Measurements from ENCODE around the gene P2RY11. TPM values are rescaled to one million over a fixed set of nuclear protein-coding genes. Genes with fewer than 3 reads are reported as not detected.
A peak's percentile ranks its signal among the peaks of the same experiment; 100 is the strongest.

Gene P2RY11
- total and polyA plus RNA-seq, 2 of the 4 experiments (the other 2 are of a cell fraction), result 0.54 to 4.5 TPM

DNA sequence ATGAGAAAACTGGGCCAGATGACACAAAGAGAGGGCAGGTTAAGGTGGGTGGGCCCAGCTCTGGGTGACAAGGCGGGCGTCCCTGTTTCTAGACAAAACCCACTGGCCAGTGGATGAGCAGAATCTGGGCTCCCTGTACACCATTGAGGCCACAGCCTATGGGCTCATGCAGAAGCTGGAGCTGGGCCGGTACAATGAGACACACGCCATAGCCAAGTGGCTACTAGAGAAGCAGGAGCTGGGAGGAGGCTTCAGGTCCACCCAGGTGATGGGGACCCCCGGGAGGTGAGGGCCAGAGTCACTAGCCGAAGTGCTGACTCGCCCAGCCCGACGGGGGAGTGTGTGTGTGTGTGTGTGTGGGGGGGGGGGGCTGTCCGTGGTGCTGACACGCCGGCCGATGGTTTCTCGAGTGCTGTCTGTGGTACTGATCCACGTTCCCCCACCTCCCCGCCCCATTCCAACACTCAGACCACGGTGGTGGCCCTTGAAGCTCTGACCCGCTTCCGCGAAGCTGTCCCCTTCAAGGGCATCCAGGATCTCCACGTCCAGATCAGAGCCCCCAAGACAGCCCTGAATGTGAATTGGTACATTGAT lies 49.7 kb upstream of the P2RY11 start:
- no peaks in the 10 kb centered on the region for H3K79me1 ChIP-seq (ENCODE audit: low read depth in 1 of 2, low read length in 2 of 2)
- H3K9ac ChIP-seq (ENCODE audit: low read depth, low read length), result no peak overlapping the region
- no peak overlapping the region for H2AK9ac ChIP-seq (replicated peaks; ENCODE audit: low read depth, low read length, poor library complexity)
- intact Hi-C loops (cut with micrococcal nuclease) (no loop called here), in situ Hi-C loops (cut with MboI; ENCODE audit: low sequenced_read_pairs) (loop anchor here (25.0 kb wide), 1 partner anchor 925 kb away; the partner anchor contains the start of genes OR7G3 and ZNF317), dilution Hi-C loops (cut with HindIII; ENCODE audit: low sequenced_read_pairs, unreplicated experiment) (no loop called here)
- H3K4me1 ChIP-seq (ENCODE audit: control insufficient read depth, insufficient read depth, low read length), result no peaks in the 10 kb centered on the region
- no peak overlapping the region for H2AK5ac ChIP-seq (ENCODE audit: low read depth, low read length)
- H3K23ac ChIP-seq (ENCODE audit: low read depth, low read length), result no peak overlapping the region
- no peak overlapping the region for H3K56ac ChIP-seq (ENCODE audit: extremely low read depth, insufficient read depth, low read length)
- WGBS, 2 experiments (ENCODE audit: extremely low coverage in 2 of 2, insufficient read length in 1 of 2), result 0% methylated on average over 1 of the region's 21 CpGs; no CpG with 5 or more reads in 1 of the 2 experiments
- ATAC-seq (ENCODE audit: low read depth) (peak; percentile 63), DNase-seq (no peak)
- H3K4ac ChIP-seq (ENCODE audit: low read depth, low read length), result no peak overlapping the region
- no peak overlapping the region for H4K5ac ChIP-seq (ENCODE audit: low read depth, low read length)
- no peak overlapping the region for H3K4me2 ChIP-seq (ENCODE audit: low read depth, low read length)
- ChIA-PET POLR2A (ENCODE audit: unreplicated experiment) (no interaction called here), CTCF (no interaction called here)
- H4K8ac ChIP-seq (ENCODE audit: low read depth in 2 of 2, low read length in 2 of 2), result no peak overlapping the region
- TF ChIP-seq, protein P1, sequence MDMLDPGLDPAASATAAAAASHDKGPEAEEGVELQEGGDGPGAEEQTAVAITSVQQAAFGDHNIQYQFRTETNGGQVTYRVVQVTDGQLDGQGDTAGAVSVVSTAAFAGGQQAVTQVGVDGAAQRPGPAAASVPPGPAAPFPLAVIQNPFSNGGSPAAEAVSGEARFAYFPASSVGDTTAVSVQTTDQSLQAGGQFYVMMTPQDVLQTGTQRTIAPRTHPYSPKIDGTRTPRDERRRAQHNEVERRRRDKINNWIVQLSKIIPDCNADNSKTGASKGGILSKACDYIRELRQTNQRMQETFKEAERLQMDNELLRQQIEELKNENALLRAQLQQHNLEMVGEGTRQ (IDR thresholded peaks at IDR 0.05; ENCODE audit: low read depth, low read length), result no peak
- 0 out of 2 replicates have a peak, but pooled peaks have one; percentile 22 for TF ChIP-seq MXI1 (IDR thresholded peaks at IDR 0.05; ENCODE audit: borderline replicate concordance, low read depth, low read length)
- no peak for TF ChIP-seq MAZ (IDR thresholded peaks at IDR 0.05; ENCODE audit: borderline replicate concordance, low read depth, low read length)
- TF ChIP-seq FOS (IDR thresholded peaks at IDR 0.05; ENCODE audit: low read depth, low read length), result no peak
- no peak for TF ChIP-seq CHD1 (IDR thresholded peaks at IDR 0.05; ENCODE audit: low read depth, low read length)
- no peak overlapping the region for H2BK5ac ChIP-seq (ENCODE audit: low read depth, low read length, poor library complexity, severe bottlenecking)
- no peak overlapping the region for H3K4me3 ChIP-seq (ENCODE audit: insufficient read depth, low read depth, low read length)
- H3K27me3 ChIP-seq (ENCODE audit: control insufficient read depth, insufficient read depth, low read length), result peaks cover 11% of the 10 kb centered on the region; the same call in 1 of the 2 replicates
- no peaks in the 10 kb centered on the region for H4K20me1 ChIP-seq (ENCODE audit: insufficient read depth, low read length)
- H4K91ac ChIP-seq (ENCODE audit: insufficient read depth, low read depth, low read length), result no peak overlapping the region
- H3K9me1 ChIP-seq (ENCODE audit: insufficient read depth, low read length), result no peaks in the 10 kb centered on the region
- H2BK20ac ChIP-seq (ENCODE audit: low read depth, low read length), result no peak overlapping the region
- no peak overlapping the region for H2AFZ ChIP-seq (replicated peaks; ENCODE audit: low read length, poor library complexity)
- H3K27ac ChIP-seq (ENCODE audit: insufficient read depth, low read length), result no peak overlapping the region
- no peak overlapping the region for H2BK15ac ChIP-seq (ENCODE audit: low read depth, low read length)
- H3K9me3 ChIP-seq (ENCODE audit: control insufficient read depth, insufficient read depth, low read length), result 0 out of 2 replicates have a peak, but pooled peaks cover 2% of the 10 kb centered on the region
- H3K18ac ChIP-seq (ENCODE audit: low read depth, low read length), result no peak overlapping the region
- H3K36me3 ChIP-seq (ENCODE audit: control insufficient read depth, insufficient read depth, low read length), result no peaks in the 10 kb centered on the region
- no peak overlapping the region for H3K14ac ChIP-seq (replicated peaks; ENCODE audit: low read depth, low read length)
- BruUV-seq (replicated peaks), result no TSS peak
- no peak overlapping the region for H2BK120ac ChIP-seq (ENCODE audit: low read depth, low read length)

Data from IMR-90 (cell line).